ENCODE data around the gene CCDC61.

CCDC61 gene

GRCh38 chr19:45995715-45996385 is 583 bp downstream of the CCDC61 start:
- no peak for DNase-seq (ENCODE audit: low spot score)
- TF ChIP-seq CTCF (IDR thresholded peaks at IDR 0.05; ENCODE audit: extremely low read depth, missing control alignments) = no peak

- no peak for TF ChIP-seq CTCF (IDR thresholded peaks at IDR 0.05; ENCODE audit: extremely low read depth, missing control alignments)
- DNase-seq (ENCODE audit: low spot score) = no peak
Measured at GRCh38 chr19:45996933-45997332, 1.7 kb downstream of the CCDC61 start.

GRCh38 chr19:45998834-45999233 is 3.6 kb downstream of the CCDC61 start:
- TF ChIP-seq CTCF (IDR thresholded peaks at IDR 0.05; ENCODE audit: extremely low read depth, missing control alignments) = no peak
- no peak for DNase-seq (ENCODE audit: low spot score)

- DNase-seq (ENCODE audit: low spot score) = no peak
- TF ChIP-seq CTCF (IDR thresholded peaks at IDR 0.05; ENCODE audit: extremely low read depth, missing control alignments) = no peak
Measured at GRCh38 chr19:45999653-46000121, 4.4 kb downstream of the CCDC61 start.

GRCh38 chr19:46000491-46001246 is 5.4 kb downstream of the CCDC61 start:
- DNase-seq (ENCODE audit: low spot score) = peak; percentile 82
- TF ChIP-seq CTCF (IDR thresholded peaks at IDR 0.05; ENCODE audit: extremely low read depth, missing control alignments) = no peak

GRCh38 chr19:46002678-46003275 is 7.5 kb downstream of the CCDC61 start:
- no peak for DNase-seq (ENCODE audit: low spot score)
- no peak for TF ChIP-seq CTCF (IDR thresholded peaks at IDR 0.05; ENCODE audit: extremely low read depth, missing control alignments)

- DNase-seq (ENCODE audit: low spot score) = no peak
Measured at GRCh38 chr19:46006411-46006810, 11.1 kb downstream of the CCDC61 start.

More at GRCh38 chr19:46006411-46006810, 11.1 kb downstream of the CCDC61 start:
- no peak for TF ChIP-seq CTCF (IDR thresholded peaks at IDR 0.05; ENCODE audit: extremely low read depth, missing control alignments)
